ENCODE measurements around the gene COX20. TPM values are rescaled to one million over a fixed set of nuclear protein-coding genes. Genes with fewer than 3 reads are reported as not detected.
"Not testable (repeated sequence)": the region's sequence is repeated elsewhere in the genome, so short reads cannot be mapped to it uniquely, and the experiment has no call there.

COX20 gene
- total and polyA plus RNA-seq, 8 donors: 10.7 to 44.5 (median 18.2) TPM

- DNase-seq: no peak
Observed at GRCh38 chr1:244820131-244820530, 15.3 kb upstream of the COX20 start.

GRCh38 chr1:244821134-244821533 lies 14.3 kb upstream of the COX20 start:
- DNase-seq: no peak
- H3K36me3 ChIP-seq: no peaks in the 10 kb centered on the region
- no peak overlapping the region for H3K4me3 ChIP-seq
- H3K9me3 ChIP-seq: no peaks in the 10 kb centered on the region
- H3K4me1 ChIP-seq: no peaks in the 10 kb centered on the region
- intact Hi-C loops (cut with DNase I): no loop called here
- no peaks in the 10 kb centered on the region for H3K27me3 ChIP-seq
- 60 to 70% methylated on average over 3 of the region's 3 CpGs for WGBS, 2 donors
- ATAC-seq: no peak
- TF ChIP-seq CTCF (IDR thresholded peaks at IDR 0.05): no peak
- no peak overlapping the region for H3K27ac ChIP-seq
- FAIRE-seq: no peak

More at GRCh38 chr1:244820131-244820530, 15.3 kb upstream of the COX20 start:
- H3K36me3 ChIP-seq: no peaks in the 10 kb centered on the region
- intact Hi-C loops (cut with DNase I): no loop called here
- no peaks in the 10 kb centered on the region for H3K9me3 ChIP-seq
- no peak overlapping the region for H3K27ac ChIP-seq
- no peak for ATAC-seq
- H3K4me1 ChIP-seq: no peaks in the 10 kb centered on the region
- H3K27me3 ChIP-seq: no peaks in the 10 kb centered on the region
- no peak for FAIRE-seq
- no peak for TF ChIP-seq CTCF (IDR thresholded peaks at IDR 0.05)
- no peak overlapping the region for H3K4me3 ChIP-seq
- WGBS, 2 donors: 86 to 93% methylated on average over 2 of the region's 2 CpGs

DNA sequence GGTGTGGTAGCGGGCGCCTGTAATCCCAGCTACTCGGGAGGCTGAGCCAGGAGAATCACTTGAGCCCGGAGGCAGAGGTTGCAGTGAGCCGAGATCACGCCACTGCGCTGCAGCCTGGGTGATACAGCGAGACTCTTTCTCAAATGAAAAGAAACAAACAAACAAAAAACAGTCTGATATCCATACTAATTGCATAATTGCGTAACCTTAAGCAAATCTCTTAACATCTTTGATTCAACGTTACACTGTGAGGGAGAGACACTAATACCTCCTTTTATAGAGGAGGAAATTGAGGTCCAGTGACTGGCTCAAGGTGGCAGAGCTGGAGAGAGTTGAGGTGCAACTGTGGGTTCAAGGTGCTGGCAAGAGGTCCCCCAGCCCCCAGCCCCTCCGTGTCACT lies 12.6 kb upstream of the COX20 start:
- H3K9me3 ChIP-seq: no peaks in the 10 kb centered on the region
- no peak overlapping the region for H3K27ac ChIP-seq
- H3K4me1 ChIP-seq: no peaks in the 10 kb centered on the region
- WGBS, 2 donors: 89 to 94% methylated on average over 11 of the region's 11 CpGs
- ATAC-seq: no peak
- FAIRE-seq: no peak
- intact Hi-C loops (cut with DNase I): no loop called here
- no peak overlapping the region for H3K4me3 ChIP-seq
- no peak for TF ChIP-seq CTCF (IDR thresholded peaks at IDR 0.05)
- H3K36me3 ChIP-seq: no peaks in the 10 kb centered on the region
- DNase-seq: no peak
- H3K27me3 ChIP-seq: no peaks in the 10 kb centered on the region

DNA sequence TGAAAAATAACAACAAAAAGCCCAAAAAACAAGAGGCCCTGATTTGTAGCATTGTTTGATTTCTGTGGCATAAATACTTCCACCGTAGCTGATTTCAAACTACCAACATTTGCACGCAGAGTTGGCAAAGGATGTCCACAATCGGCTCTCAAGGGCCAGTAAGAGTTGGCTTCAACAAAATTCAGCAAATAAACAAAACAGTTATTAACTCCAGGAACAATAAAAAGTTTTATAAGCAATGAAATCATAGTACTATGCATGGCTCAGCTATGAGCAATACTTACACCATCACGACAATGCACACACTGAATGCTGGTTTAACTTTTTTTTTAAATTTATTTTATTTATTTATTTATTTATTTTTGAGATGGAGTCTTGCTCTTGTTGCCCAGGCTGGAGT lies 8.7 kb upstream of the COX20 start:
- WGBS, 2 donors: 85 to 90% methylated on average over 4 of the region's 4 CpGs
- no peak for DNase-seq
- no peak for FAIRE-seq
- H3K9me3 ChIP-seq: no peaks in the 10 kb centered on the region
- H3K27me3 ChIP-seq: no peaks in the 10 kb centered on the region
- H3K4me1 ChIP-seq: no peaks in the 10 kb centered on the region
- TF ChIP-seq CTCF (IDR thresholded peaks at IDR 0.05): no peak
- H3K27ac ChIP-seq: no peak overlapping the region
- no peak for ATAC-seq
- intact Hi-C loops (cut with DNase I): no loop called here
- no peaks in the 10 kb centered on the region for H3K36me3 ChIP-seq
- no peak overlapping the region for H3K4me3 ChIP-seq

DNA sequence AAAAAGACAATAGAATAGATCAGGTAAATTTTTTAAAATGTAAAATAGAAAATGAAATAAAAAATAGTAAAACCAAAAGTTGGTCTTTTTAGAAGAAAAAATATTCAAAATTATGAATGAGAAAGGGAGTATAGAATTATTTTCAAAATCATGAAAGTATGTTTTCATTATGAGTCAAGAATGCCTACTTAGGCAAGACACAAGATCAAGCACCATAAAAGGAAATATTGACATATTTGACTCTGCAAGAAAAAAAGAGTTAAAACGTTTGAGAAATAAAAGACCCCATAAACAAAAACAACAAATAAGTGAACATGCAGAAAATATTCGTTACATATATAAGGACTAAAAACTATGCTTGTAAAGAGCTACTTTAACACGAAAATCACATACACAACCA lies 4.8 kb upstream of the COX20 start:
- Histone ChIP-seq H3K4me3 (no peak overlapping the region), H3K4me1 (peaks cover 0 to 3% (median 0%) of the 10 kb centered on the region in 3 donors), H3K27me3 (no peaks in the 10 kb centered on the region), H3K36me3 (no peaks in the 10 kb centered on the region), H3K9me3 (no peaks in the 10 kb centered on the region), H3K27ac (no peak overlapping the region)
- ATAC-seq (no peak), DNase-seq (no peak), FAIRE-seq (no peak)
- intact Hi-C loops (cut with DNase I): no loop called here
- no peak for TF ChIP-seq CTCF (IDR thresholded peaks at IDR 0.05)
- WGBS, 2 donors: 68 to 72% methylated on average over 3 of the region's 3 CpGs

- H3K9me3 ChIP-seq; DNase-seq; H3K27me3 ChIP-seq; ATAC-seq; H3K36me3 ChIP-seq; FAIRE-seq; intact Hi-C loops (cut with DNase I): not testable (repeated sequence)
- H3K27ac ChIP-seq: peak overlapping the region; percentile 99 to 100 (median 100)
- peaks cover 0 to 15% (median 3%) of the 10 kb centered on the region in 3 donors for H3K4me1 ChIP-seq
- WGBS, 2 donors: 53 to 58% methylated on average over 8 of the region's 8 CpGs
- H3K4me3 ChIP-seq: peak overlapping the region in 3 of 4 donors; percentile 62 to 77 (median 71)
Observed at GRCh38 chr1:244833260-244833659, 2.2 kb upstream of the COX20 start.

All from pancreas (tissue), 10 donors.